Activated gamma-delta T cell treated with anti-CD3 and anti-CD28 coated beads, Interleukin-2, amount 50 U/mL, for 16 hours (primary cell): ENCODE measurements around the gene BLTP3B.

Experiments
- DNase-seq: peaks from one replicate; pipeline ENCODE4 v3.0.0-alpha.2; 2020; ENCODE audit warnings: low read depth

Gene BLTP3B

DNA sequence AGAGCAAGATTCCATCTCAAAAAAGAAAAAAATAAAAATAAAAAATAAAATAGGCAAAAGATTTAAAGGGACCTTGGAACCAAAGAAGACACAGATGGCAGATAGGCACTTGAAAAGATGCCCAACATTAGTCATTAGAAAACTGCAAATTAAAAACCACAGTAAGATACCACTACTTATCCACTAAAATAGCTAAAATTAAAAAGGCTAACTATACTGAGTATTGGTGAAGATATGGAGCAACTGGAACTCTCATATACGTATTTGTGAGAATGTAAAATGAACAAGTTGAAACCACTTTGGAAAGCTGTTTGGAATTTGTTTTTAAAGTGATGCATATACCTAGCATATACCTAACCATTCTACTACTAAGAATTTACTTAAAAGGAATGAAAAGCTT lies 22.3 kb downstream of the BLTP3B start:
- DNase-seq = no peak

DNA sequence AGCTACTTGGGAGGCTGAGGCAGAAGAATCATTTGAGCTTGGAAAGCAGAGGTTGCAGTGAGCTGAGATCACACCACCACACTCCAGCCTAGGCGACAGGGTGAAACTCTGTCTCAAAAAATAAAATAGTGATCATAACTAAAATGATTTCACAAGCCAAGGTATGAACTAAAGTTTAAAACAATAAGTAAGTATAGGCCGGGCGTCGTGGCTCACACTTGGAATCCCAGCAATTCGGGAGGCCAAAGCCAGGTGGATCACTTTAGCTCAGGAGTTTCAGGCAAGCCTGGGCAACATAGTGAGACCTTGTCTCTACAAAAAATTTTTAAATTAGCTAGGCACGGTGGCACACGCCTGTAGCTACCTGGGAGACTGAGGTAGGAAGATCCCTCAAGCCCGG lies 27.4 kb downstream of the BLTP3B start:
- DNase-seq = no peak

DNA sequence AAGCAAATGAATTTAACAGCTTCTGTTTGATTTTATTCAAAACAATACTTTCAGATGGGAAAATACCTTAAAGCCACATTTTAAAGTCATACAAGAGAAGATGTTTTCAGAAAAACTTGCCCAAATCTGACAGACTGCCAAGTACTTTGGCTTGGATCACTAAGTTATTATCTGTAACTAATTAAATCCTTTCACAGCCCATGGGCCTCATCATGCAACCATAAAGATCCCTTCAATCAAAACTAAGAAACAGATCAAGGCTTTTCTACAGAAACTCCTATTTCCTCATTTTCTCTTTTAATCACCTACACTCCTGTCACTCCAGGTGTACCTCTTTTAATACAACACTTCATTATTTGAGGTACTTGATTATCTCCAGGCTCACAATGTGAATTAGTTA lies 28.1 kb downstream of the BLTP3B start:
- DNase-seq = no peak

DNA sequence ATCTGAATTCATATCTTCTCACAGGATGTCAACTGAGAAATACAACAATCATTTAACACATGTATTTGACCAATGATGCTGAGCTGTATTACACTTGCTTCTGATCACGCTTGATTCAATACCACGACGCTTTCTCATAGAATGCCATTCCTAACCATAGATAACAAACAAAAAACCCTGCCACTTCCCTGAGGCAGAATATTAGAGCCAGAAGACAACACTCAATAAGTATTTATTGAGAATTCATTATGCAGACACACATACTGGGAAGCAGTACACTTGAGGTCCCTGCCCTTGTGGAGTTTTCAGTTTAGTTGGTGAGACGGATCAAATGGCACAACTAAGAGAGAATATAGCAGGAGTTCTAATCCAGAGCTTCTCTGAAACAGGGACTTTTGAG lies 32.4 kb downstream of the BLTP3B start:
- DNase-seq = no peak

DNA sequence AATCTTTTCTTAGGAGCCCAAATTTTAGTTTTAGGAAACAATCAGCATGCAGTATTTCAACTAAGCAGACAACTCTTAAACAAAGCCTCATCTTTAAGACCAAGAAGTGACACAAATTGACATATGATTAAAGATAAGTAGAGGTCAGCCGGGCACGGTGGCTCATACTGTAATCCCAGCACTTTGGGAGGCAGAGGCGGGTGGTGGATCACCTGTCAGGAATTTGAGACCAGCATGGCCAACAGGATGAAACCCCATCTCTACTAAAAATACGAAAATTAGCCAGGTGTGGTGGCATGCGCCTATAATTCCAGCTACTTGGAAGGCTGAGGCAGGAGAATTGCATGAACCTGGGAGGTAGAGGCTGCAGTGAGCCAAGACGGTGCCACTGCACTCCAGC lies 35.8 kb downstream of the BLTP3B start:
- DNase-seq = no peak

DNA sequence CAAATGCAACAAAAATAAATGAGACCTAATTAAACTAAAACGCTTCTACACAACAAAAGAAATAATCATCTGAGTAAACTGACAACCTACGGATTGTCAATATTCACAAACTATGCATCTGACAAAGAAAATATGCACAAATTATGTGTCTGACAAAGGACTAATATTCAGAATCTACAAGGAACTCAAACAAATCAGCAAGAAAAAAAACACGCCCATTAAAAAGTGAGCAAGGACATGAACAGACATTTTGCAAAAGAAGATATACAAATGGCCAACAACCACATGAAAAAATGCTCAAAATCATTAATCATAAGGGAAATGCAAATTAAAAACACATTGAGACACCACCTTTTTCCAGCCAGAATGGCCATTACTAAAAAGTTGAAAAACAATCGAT lies 37.0 kb downstream of the BLTP3B start:
- no peak for DNase-seq

DNA sequence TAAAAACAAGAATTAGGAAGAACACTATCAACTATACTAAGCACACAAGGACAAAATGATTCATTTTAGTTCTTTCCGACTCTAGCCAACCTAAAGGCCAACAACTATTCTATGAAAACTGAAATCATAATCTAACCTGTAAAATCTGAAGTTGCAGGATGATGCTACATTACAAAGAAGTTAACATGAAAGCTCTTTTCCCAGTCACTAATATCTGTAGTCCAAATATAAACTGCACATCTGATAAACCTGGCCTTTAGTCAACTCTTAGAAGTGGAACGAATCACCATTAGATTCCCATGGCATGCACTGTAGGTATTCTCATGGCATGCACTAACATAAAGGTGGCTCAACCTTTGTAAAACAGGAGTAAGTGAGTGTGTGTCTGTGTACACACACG lies 41.7 kb downstream of the BLTP3B start:
- no peak for DNase-seq
